ENCODE data around the gene B4GALNT1.
"Not testable (repeated sequence)": the region's sequence is repeated elsewhere in the genome, so short reads cannot be mapped to it uniquely, and the experiment has no call there.

B4GALNT1 gene

GRCh38 chr12:57620245-57620935 is 12.6 kb downstream of the B4GALNT1 start:
- DNase-seq = no peak

GRCh38 chr12:57619434-57620244 is 13.4 kb downstream of the B4GALNT1 start:
- DNase-seq = peak in 1 of 4 experiments; percentile 40

GRCh38 chr12:57618966-57619433 is 14.0 kb downstream of the B4GALNT1 start:
- no peak for DNase-seq

GRCh38 chr12:57618431-57618830 is 14.6 kb downstream of the B4GALNT1 start:
- DNase-seq = not testable (repeated sequence)

GRCh38 chr12:57617942-57618341 is 15.1 kb downstream of the B4GALNT1 start:
- no peak for DNase-seq

- no peak for DNase-seq
Observed at GRCh38 chr12:57616383-57617101, 16.5 kb downstream of the B4GALNT1 start.

- no peak for DNase-seq
Observed at GRCh38 chr12:57615637-57616036, 17.4 kb downstream of the B4GALNT1 start.

GRCh38 chr12:57614948-57615500 is 18.0 kb downstream of the B4GALNT1 start:
- no peak for DNase-seq

- DNase-seq = peak in 3 of 4 experiments; percentile 20 to 22 (median 20)
Observed at GRCh38 chr12:57614178-57614947, 18.6 kb downstream of the B4GALNT1 start.

- DNase-seq = no peak
Observed at GRCh38 chr12:57613427-57614109, 19.4 kb downstream of the B4GALNT1 start.

GRCh38 chr12:57612711-57613426 is 20.1 kb downstream of the B4GALNT1 start:
- DNase-seq = no peak

GRCh38 chr12:57611827-57612710 is 20.9 kb downstream of the B4GALNT1 start:
- DNase-seq = no peak

GRCh38 chr12:57611108-57611826 is 21.7 kb downstream of the B4GALNT1 start, which contains the start of gene ARHGEF25:
TSS of gene ARHGEF25 (plus strand) at chr12:57611435. CDS start at chr12:57611895, 460 bp downstream.
- peak in 1 of 4 experiments; percentile 35 for DNase-seq

GRCh38 chr12:57610554-57611107 is 22.4 kb downstream of the B4GALNT1 start:
- no peak for DNase-seq

GRCh38 chr12:57609781-57610553 is 23.0 kb downstream of the B4GALNT1 start:
- no peak for DNase-seq

GRCh38 chr12:57609101-57609780 is 23.8 kb downstream of the B4GALNT1 start:
- DNase-seq = no peak
